HCT116 (cell line): ENCODE data around the gene ABHD16A.

Experiments used
- CEBPB ChIP-seq: IDR thresholded peaks from 2 replicates; pipeline ENCODE4 v1.6.1; 2012; ENCODE audit warnings: low read depth
- EGR1 ChIP-seq: IDR thresholded peaks from 2 replicates; pipeline ENCODE4 v1.6.1; 2012; ENCODE audit warnings: low read depth
- EZH2 ChIP-seq: fragments of 200-600 bp; sonication (generic); IDR thresholded peaks from 2 replicates; pipeline ENCODE4 v1.6.1; 2017; ENCODE audit warnings: antibody characterized with exemption, mixed run types
- EZH2phosphoT487 ChIP-seq: fragments of 200-600 bp; IDR thresholded peaks from 2 replicates; pipeline ENCODE4 v1.6.1; 2018; ENCODE audit warnings: antibody characterized with exemption, borderline replicate concordance
- JUND ChIP-seq: IDR thresholded peaks from 2 replicates; pipeline ENCODE4 v1.6.1; 2012
- POLR2A ChIP-seq: IDR thresholded peaks from 2 replicates; pipeline ENCODE4 v1.7.0; 2011; ENCODE audit warnings: borderline replicate concordance; ENCODE audit not compliant: insufficient read depth, insufficient read length; ENCODE audit errors: extremely low read depth
- POLR2AphosphoS5 ChIP-seq: IDR thresholded peaks from 2 replicates; pipeline ENCODE4 v1.6.1; 2011; ENCODE audit warnings: mild to moderate bottlenecking, low read depth, low read length, moderate library complexity
- RAD21 ChIP-seq: IDR thresholded peaks from 2 replicates; pipeline ENCODE4 v1.6.1; 2012; ENCODE audit warnings: low read depth, mild to moderate bottlenecking
- REST ChIP-seq: IDR thresholded peaks from 2 replicates; pipeline ENCODE4 v1.6.1; 2012; ENCODE audit warnings: low read depth
- SIN3A ChIP-seq: IDR thresholded peaks from 2 replicates; pipeline ENCODE4 v1.6.1; 2012; ENCODE audit warnings: low read depth
- SRF ChIP-seq: IDR thresholded peaks from 2 replicates; pipeline ENCODE4 v1.6.1; 2012; ENCODE audit warnings: low read depth
- YY1 ChIP-seq: IDR thresholded peaks from 2 replicates; pipeline ENCODE4 v1.6.1; 2011; ENCODE audit warnings: low read length, low read depth, moderate library complexity, mild to moderate bottlenecking; ENCODE audit not compliant: insufficient replicate concordance; ENCODE audit errors: extremely low read depth
- TF ChIP-seq, protein P1 (sequence below), 3 experiments: fragments of 200-600 bp in 1 of 3; sonication (generic) in 1 of 3; IDR thresholded peaks in 2 of 3; conservative IDR thresholded peaks in 1 of 3; 2 replicates each; pipeline ENCODE4 v1.5.1; 2012 to 2017; ENCODE audit warnings: low read depth in 2 of 3, low read length in 2 of 3, antibody characterized with exemption in 1 of 3, borderline replicate concordance in 1 of 3, control low read depth in 1 of 3, mild to moderate bottlenecking in 1 of 3, mixed read lengths in 1 of 3, mixed run types in 1 of 3, moderate library complexity in 1 of 3; ENCODE audit not compliant: insufficient read depth in 1 of 3

DNA sequence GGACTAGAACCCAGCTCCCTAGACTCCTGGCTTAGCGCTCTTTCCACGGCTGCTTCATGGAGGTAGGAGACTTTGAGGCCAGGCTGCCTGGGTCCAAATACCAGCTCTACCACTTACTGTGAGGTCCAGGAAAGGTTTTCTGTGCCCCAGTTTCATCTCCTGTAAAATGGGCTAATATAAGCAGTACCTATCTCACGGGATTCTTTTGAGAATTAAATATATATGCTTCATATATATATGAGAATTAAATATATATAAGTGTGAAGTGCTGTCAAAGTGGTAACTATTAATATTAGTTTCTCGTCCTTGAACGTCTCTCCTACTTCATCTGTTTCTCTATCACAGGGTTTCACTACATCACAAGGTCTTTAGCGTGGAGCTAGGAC is 12.1 kb downstream of the ABHD16A start:
- TF ChIP-seq, protein P1, sequence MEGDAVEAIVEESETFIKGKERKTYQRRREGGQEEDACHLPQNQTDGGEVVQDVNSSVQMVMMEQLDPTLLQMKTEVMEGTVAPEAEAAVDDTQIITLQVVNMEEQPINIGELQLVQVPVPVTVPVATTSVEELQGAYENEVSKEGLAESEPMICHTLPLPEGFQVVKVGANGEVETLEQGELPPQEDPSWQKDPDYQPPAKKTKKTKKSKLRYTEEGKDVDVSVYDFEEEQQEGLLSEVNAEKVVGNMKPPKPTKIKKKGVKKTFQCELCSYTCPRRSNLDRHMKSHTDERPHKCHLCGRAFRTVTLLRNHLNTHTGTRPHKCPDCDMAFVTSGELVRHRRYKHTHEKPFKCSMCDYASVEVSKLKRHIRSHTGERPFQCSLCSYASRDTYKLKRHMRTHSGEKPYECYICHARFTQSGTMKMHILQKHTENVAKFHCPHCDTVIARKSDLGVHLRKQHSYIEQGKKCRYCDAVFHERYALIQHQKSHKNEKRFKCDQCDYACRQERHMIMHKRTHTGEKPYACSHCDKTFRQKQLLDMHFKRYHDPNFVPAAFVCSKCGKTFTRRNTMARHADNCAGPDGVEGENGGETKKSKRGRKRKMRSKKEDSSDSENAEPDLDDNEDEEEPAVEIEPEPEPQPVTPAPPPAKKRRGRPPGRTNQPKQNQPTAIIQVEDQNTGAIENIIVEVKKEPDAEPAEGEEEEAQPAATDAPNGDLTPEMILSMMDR (IDR thresholded peaks at IDR 0.05 in 2 of 3, conservative IDR thresholded peaks at IDR 0.05 in 1 of 3; ENCODE audit: borderline replicate concordance in 1 of 3, insufficient read depth in 1 of 3, low read depth in 2 of 3, low read length in 2 of 3): no peak
- TF ChIP-seq EZH2 (no peak), POLR2A (no peak), POLR2AphosphoS5 (no peak), YY1 (no peak), JUND (no peak), REST (no peak), CEBPB (no peak), EGR1 (no peak), SRF (no peak), EZH2phosphoT487 (no peak), RAD21 (no peak), SIN3A (no peak)
